Keratinocyte (primary cell): ENCODE results near the gene SLCO3A1. TPM values are rescaled to one million over a fixed set of nuclear protein-coding genes. Genes with fewer than 3 reads are reported as not detected.

Source experiments
- DNase-seq: peaks from one replicate; pipeline ENCODE4 v3.0.0-alpha.2; 2011; ENCODE audit warnings: low read depth, missing footprints, low spot score
- FAIRE-seq: peaks from 2 replicates; lab custom pipeline; 2011; peaks lifted over from hg19 to GRCh38; lab: Jason Lieb, UNC
- H2AFZ ChIP-seq: 2 replicates; pipeline ENCODE4 v1.6.0; 2012; ENCODE audit warnings: low read length, control low read depth, inconsistent platforms; ENCODE audit not compliant: control insufficient read depth
- H3K27ac ChIP-seq: 2 replicates; pipeline ENCODE4 v1.5.1; 2011; ENCODE audit warnings: low read length; ENCODE audit not compliant: control insufficient read depth, insufficient read depth
- H3K27me3 ChIP-seq: 3 replicates; pipeline ENCODE4 v1.6.0; 2011; ENCODE audit warnings: low read length; ENCODE audit not compliant: control insufficient read depth, insufficient read depth; ENCODE audit errors: extremely low read depth
- H3K36me3 ChIP-seq, 2 experiments: 2 replicates in 1 of 2; 3 replicates in 1 of 2; pipeline ENCODE4 v1.5.1; 2011; ENCODE audit warnings: low read length in 2 of 2, mild to moderate bottlenecking in 1 of 2; ENCODE audit not compliant: control insufficient read depth in 2 of 2, insufficient read depth in 2 of 2; ENCODE audit errors: extremely low read depth in 1 of 2
- H3K4me1 ChIP-seq: 3 replicates; pipeline ENCODE4 v1.5.1; 2011; ENCODE audit warnings: low read length; ENCODE audit not compliant: control insufficient read depth, insufficient read depth; ENCODE audit errors: extremely low read depth
- H3K4me2 ChIP-seq: 3 replicates; pipeline ENCODE4 v1.6.0; 2011; ENCODE audit warnings: low read depth, low read length; ENCODE audit not compliant: control insufficient read depth, insufficient read depth; ENCODE audit errors: extremely low read depth
- H3K4me3 ChIP-seq, 3 experiments: fragments of 200-600 bp in 1 of 3; sonication (generic) in 1 of 3; 2 replicates in 2 of 3; 3 replicates in 1 of 3; pipeline ENCODE4 v1.5.1; 2011 to 2016; ENCODE audit warnings: low read length in 3 of 3, mild to moderate bottlenecking in 3 of 3, control low read depth in 2 of 3, inconsistent platforms in 1 of 3, low read depth in 1 of 3, mixed read lengths in 1 of 3, mixed run types in 1 of 3, moderate library complexity in 1 of 3; ENCODE audit not compliant: control insufficient read depth in 2 of 3, insufficient read depth in 2 of 3; ENCODE audit errors: extremely low read depth in 1 of 3
- H3K79me2 ChIP-seq: 2 replicates; pipeline ENCODE4 v1.6.0; 2012; ENCODE audit warnings: low read length; ENCODE audit not compliant: control insufficient read depth, insufficient read depth
- H3K9ac ChIP-seq: 3 replicates; pipeline ENCODE4 v1.6.0; 2011; ENCODE audit warnings: low read length; ENCODE audit not compliant: control insufficient read depth, insufficient read depth; ENCODE audit errors: extremely low read depth
- H3K9me1 ChIP-seq: 3 replicates; pipeline ENCODE4 v1.6.0; 2011; ENCODE audit warnings: low read length; ENCODE audit not compliant: control insufficient read depth, insufficient read depth; ENCODE audit errors: extremely low read depth
- H3K9me3 ChIP-seq: 2 replicates; pipeline ENCODE4 v1.5.1; 2012; ENCODE audit warnings: low read depth, low read length; ENCODE audit not compliant: control insufficient read depth
- H4K20me1 ChIP-seq: 3 replicates; pipeline ENCODE4 v1.6.0; 2011; ENCODE audit warnings: low read length; ENCODE audit not compliant: control insufficient read depth, insufficient read depth; ENCODE audit errors: extremely low read depth
- CTCF ChIP-seq, 3 experiments: IDR thresholded peaks in 1 of 3; conservative IDR thresholded peaks in 1 of 3; optimal IDR thresholded peaks in 1 of 3; 2 replicates in 2 of 3; 3 replicates in 1 of 3; pipeline versions ENCODE3 to v1.5.1; 2011; ENCODE audit warnings: low read length in 3 of 3, mild to moderate bottlenecking in 3 of 3, moderate library complexity in 2 of 3, control low read depth in 1 of 3, inconsistent platforms in 1 of 3; ENCODE audit not compliant: insufficient read depth in 2 of 3; ENCODE audit errors: extremely low read depth in 1 of 3
- EZH2 ChIP-seq: IDR thresholded peaks from one replicate; pipeline ENCODE4 v1.6.1; 2012; ENCODE audit warnings: inconsistent platforms, mild to moderate bottlenecking, low read length, moderate library complexity
- dilution Hi-C: fragments of 300-500 bp; cut with MboI; formaldehyde crosslinking; loops from one replicate; pipeline ENCODE4 v1.7.0; 2020; ENCODE audit warnings: low sequenced_read_pairs; ENCODE audit not compliant: extremely low pct_ligation_motif_present
- polyA plus RNA-seq, 5 experiments: library from polyadenylated mRNA; depleted of rRNA in 3 of 5; stranded (reverse) in 3 of 5; stranded (forward) in 1 of 5; unstranded in 1 of 5; fragments of >200 nt; gene quantifications; 1 replicate in 1 of 5; 2 replicates in 3 of 5; 3 replicates in 1 of 5; pipeline versions ENCODE4 v1.2.1 to v1.2.3, GENCODE V29; 2011 to 2012; ENCODE audit warnings: missing spikeins in 2 of 5, low read depth in 1 of 5, low replicate concordance in 1 of 5

Gene SLCO3A1
- polyA plus RNA-seq, 1 donor (not counting 4 experiments of a cell fraction or from before 2014, with no cell fraction given) = 21.3 TPM

GRCh38 chr15:92104072-92104471 is 250.6 kb downstream of the SLCO3A1 start:
- Histone ChIP-seq H3K4me1 (no peaks in the 10 kb centered on the region), H3K4me3 (no peak overlapping the region), H3K9ac (no peak overlapping the region), H3K9me3 (no peaks in the 10 kb centered on the region), H3K9me1 (no peaks in the 10 kb centered on the region), H3K27ac (no peak overlapping the region), H3K79me2 (no peaks in the 10 kb centered on the region), H4K20me1 (no peaks in the 10 kb centered on the region), H3K27me3 (no peaks in the 10 kb centered on the region), H3K36me3 (peaks cover 0 to 3% of the 10 kb centered on the region in 2 experiments), H2AFZ (no peak overlapping the region), H3K4me2 (no peak overlapping the region)
- dilution Hi-C loops = no loop called here
- FAIRE-seq (no peak), DNase-seq (no peak)
- TF ChIP-seq CTCF (optimal IDR thresholded peaks at IDR 0.05 in 1 of 3, IDR thresholded peaks at IDR 0.05 in 1 of 3, conservative IDR thresholded peaks at IDR 0.05 in 1 of 3; ENCODE audit: extremely low read depth in 1 of 3, insufficient read depth in 2 of 3, low read length in 3 of 3) (no peak), EZH2 (no peak)

- TF ChIP-seq CTCF (optimal IDR thresholded peaks at IDR 0.05 in 1 of 3, IDR thresholded peaks at IDR 0.05 in 1 of 3, conservative IDR thresholded peaks at IDR 0.05 in 1 of 3; ENCODE audit: extremely low read depth in 1 of 3, insufficient read depth in 2 of 3, low read length in 3 of 3) (no peak), EZH2 (no peak)
- H3K36me3 ChIP-seq = peaks cover 0 to 3% of the 10 kb centered on the region in 2 experiments
- H3K27me3 ChIP-seq = no peaks in the 10 kb centered on the region
- H3K4me1 ChIP-seq = no peaks in the 10 kb centered on the region
- H3K9me3 ChIP-seq = no peaks in the 10 kb centered on the region
- dilution Hi-C loops = no loop called here
- no peak overlapping the region for H2AFZ ChIP-seq
- H3K4me2 ChIP-seq = no peak overlapping the region
- H3K27ac ChIP-seq = no peak overlapping the region
- no peaks in the 10 kb centered on the region for H4K20me1 ChIP-seq
- no peak overlapping the region for H3K4me3 ChIP-seq
- no peaks in the 10 kb centered on the region for H3K9me1 ChIP-seq
- no peak overlapping the region for H3K9ac ChIP-seq
- no peaks in the 10 kb centered on the region for H3K79me2 ChIP-seq
- FAIRE-seq (no peak), DNase-seq (no peak)
Measured at GRCh38 chr15:92105611-92106010, 252.1 kb downstream of the SLCO3A1 start.
